K562 (cell line): ENCODE data around the gene RTL1. TPM values are rescaled to one million over a fixed set of nuclear protein-coding genes. Genes with fewer than 3 reads are reported as not detected.
A peak's percentile ranks its signal among the peaks of the same experiment; 100 is the strongest.

Experiments
- ATAC-seq: fragments of 200-7000 bp; cut with Tn5 transposase; 3 replicates; pipeline ENCODE4 v1.9.1; 2020; ENCODE audit warnings: moderate library complexity
- BruUV-seq: library from RNA; stranded (reverse); fragments of 400-500 nt; replicated peaks from 2 replicates; lab custom pipeline; 2021; lab: Mats Ljungman, UMichigan
- CTCF ChIA-PET: fragments of 300-600 bp; formaldehyde crosslinking; extraction: SDS; loops from one replicate; lab custom pipeline; 2021; ENCODE audit warnings: low intra/inter-chr PET ratio; lab: Yijun Ruan, JAX
- POLR2A ChIA-PET: fragments of 300-600, 350-650 bp; sonication (Branson Sonifier 250); formaldehyde crosslinking; extraction: SDS; loops from one replicate; lab custom pipeline; 2021; ENCODE audit warnings: antibody characterized with exemption, inconsistent platforms; lab: Yijun Ruan, JAX
- DNase-seq, 4 experiments: peaks; one replicate each; pipeline versions ENCODE4 v3.0.0 to v3.0.0-alpha.2; 2011 to 2018; ENCODE audit warnings: low spot score in 3 of 4, mixed read lengths in 3 of 4; ENCODE audit errors: extremely low read depth in 1 of 4
- FAIRE-seq: peaks from 2 replicates; lab custom pipeline; 2011; peaks lifted over from hg19 to GRCh38; lab: Jason Lieb, UNC
- H2AFZ ChIP-seq: 2 replicates; pipeline ENCODE4 v1.6.0; 2011; ENCODE audit warnings: low read depth, low read length, control low read depth, inconsistent platforms
- H3K27ac ChIP-seq: fragments of 200-600 bp; 3 replicates; pipeline ENCODE4 v1.8.0; 2011; ENCODE audit warnings: low read depth, mild to moderate bottlenecking, control low read depth, inconsistent platforms, low read length, moderate library complexity, mixed read lengths; ENCODE audit errors: extremely low read depth
- H3K27me3 ChIP-seq, 2 experiments: fragments of 300-600 bp in 1 of 2; 2 replicates in 1 of 2; 3 replicates in 1 of 2; pipeline versions ENCODE4 v1.6.0 to v1.8.0; 2011; ENCODE audit warnings: inconsistent platforms in 2 of 2, low read length in 2 of 2, mild to moderate bottlenecking in 1 of 2, mixed read lengths in 1 of 2, moderate library complexity in 1 of 2; ENCODE audit not compliant: control insufficient read depth in 2 of 2, insufficient read depth in 2 of 2
- H3K36me3 ChIP-seq: fragments of 300-600 bp; 3 replicates; pipeline ENCODE4 v1.8.0; 2011; ENCODE audit warnings: mild to moderate bottlenecking, low read length, inconsistent platforms; ENCODE audit not compliant: control insufficient read depth, insufficient read depth
- H3K4me1 ChIP-seq, 2 experiments: fragments of 200-600 bp in 1 of 2; replicated peaks in 1 of 2; 2 replicates in 1 of 2; 3 replicates in 1 of 2; pipeline versions ENCODE4 v1.5.1 to v1.8.0; 2011; ENCODE audit warnings: inconsistent platforms in 2 of 2, low read length in 2 of 2, mild to moderate bottlenecking in 1 of 2, mixed read lengths in 1 of 2, moderate library complexity in 1 of 2; ENCODE audit not compliant: control insufficient read depth in 2 of 2, insufficient read depth in 2 of 2
- H3K4me2 ChIP-seq: 2 replicates; pipeline ENCODE4 v1.6.1; 2011; ENCODE audit warnings: low read length, control low read depth, inconsistent platforms, mixed read lengths; ENCODE audit not compliant: insufficient read depth
- H3K4me3 ChIP-seq: fragments of 200-600 bp; sonication (generic), shearing (Covaris generic); 2 replicates; pipeline ENCODE4 v1.5.1; 2016; ENCODE audit warnings: control low read depth, inconsistent platforms
- H3K79me2 ChIP-seq: fragments of 200-600 bp; 3 replicates; pipeline ENCODE4 v1.8.0; 2011; ENCODE audit warnings: low read length, inconsistent platforms; ENCODE audit not compliant: control insufficient read depth, insufficient read depth
- H3K9ac ChIP-seq, 2 experiments: 2 replicates each; pipeline versions ENCODE4 v1.6.0 to v1.6.1; 2011; ENCODE audit warnings: low read depth in 2 of 2, low read length in 2 of 2, control low read depth in 1 of 2, inconsistent platforms in 1 of 2, mild to moderate bottlenecking in 1 of 2, mixed read lengths in 1 of 2; ENCODE audit not compliant: insufficient read depth in 1 of 2
- H3K9me1 ChIP-seq: one replicate; pipeline ENCODE4 v1.6.0; 2011; ENCODE audit warnings: inconsistent platforms, mild to moderate bottlenecking, low read length, moderate library complexity; ENCODE audit not compliant: control insufficient read depth, insufficient read depth
- H3K9me3 ChIP-seq: replicated peaks from 2 replicates; pipeline ENCODE4 v1.5.1; 2011; ENCODE audit warnings: low read depth, low read length, inconsistent platforms; ENCODE audit not compliant: control insufficient read depth, insufficient read depth
- H4K20me1 ChIP-seq: replicated peaks from 2 replicates; pipeline ENCODE4 v1.6.1; 2011; ENCODE audit warnings: low read length, inconsistent platforms, mixed read lengths; ENCODE audit not compliant: control insufficient read depth, insufficient read depth
- HMGN3 ChIP-seq: IDR thresholded peaks from 2 replicates; pipeline ENCODE4 v1.6.1; 2011; ENCODE audit warnings: borderline replicate concordance, low read depth, mild to moderate bottlenecking, mixed read lengths, low read length; ENCODE audit not compliant: insufficient read length; ENCODE audit errors: extremely low read depth
- REST ChIP-seq, 2 experiments: fragments of 450-650 bp; formaldehyde crosslinking in 1 of 2; IDR thresholded peaks; 2 replicates each; pipeline versions ENCODE4 v1.4.0 to v1.6.1; 2014 to 2020; ENCODE audit warnings: mild to moderate bottlenecking in 2 of 2, borderline replicate concordance in 1 of 2, low read depth in 1 of 2
- WGBS: fragments of 100-300 bp; shearing (Covaris generic); methylation state at CpG from one replicate; pipeline ENCODE4 v1.1.6; 2016; ENCODE audit warnings: low coverage, mixed read lengths; ENCODE audit not compliant: insufficient coverage; ENCODE audit errors: missing lambda C conversion rate; 5-methylcytosine and 5-hydroxymethylcytosine counted together
- in situ Hi-C: fragments of 300-500 bp; cut with MboI; formaldehyde crosslinking; loops from 4 replicates; pipeline ENCODE4 v1.15.0; 2018; ENCODE audit warnings: inconsistent platforms, mixed read lengths
- intact Hi-C: fragments of 100-400 bp; cut with micrococcal nuclease; formaldehyde crosslinking; loops from 2 replicates; pipeline ENCODE4 v1.14.2; 2022
- polyA plus RNA-seq, 8 experiments: library from polyadenylated mRNA; depleted of rRNA in 4 of 8; stranded (reverse) in 5 of 8; unstranded in 3 of 8; fragments of >200 nt; fragmentation: Nextera tagmentation in 2 of 8; fragmentation: Illumina TruSeq in 1 of 8; extraction: Ambion mirVana in 2 of 8; extraction: Trizol in 1 of 8; gene quantifications; 2 replicates each; pipeline versions ENCODE4 v1.2.1 to v1.2.3, GENCODE V29; 2011 to 2014; ENCODE audit warnings: inconsistent platforms in 1 of 8, missing spikeins in 1 of 8
- total RNA-seq, 7 experiments: library from RNA; depleted of rRNA in 6 of 7; stranded (reverse); fragments of >200 nt in 6 of 7; fragmentation: Illumina TruSeq in 2 of 7; extraction: Trizol in 2 of 7; gene quantifications; 2 replicates each; pipeline versions ENCODE4 v1.2.1 to v1.2.3, GENCODE V29; 2011 to 2021; ENCODE audit warnings: low replicate concordance in 1 of 7

RTL1 gene
- total and polyA plus RNA-seq, 9 of the 15 experiments (the other 6 are each of a cell fraction or from before 2014, with no cell fraction given) = not detected

GRCh38 chr14:100865682-100866591 is 37.6 kb downstream of the RTL1 start:
- DNase-seq = peak in 2 of 4 experiments; percentile 13 to 17
- in situ Hi-C loops (no loop called here), intact Hi-C loops (no loop called here)
- Histone ChIP-seq H3K27me3 (no peaks in the 10 kb centered on the region), H3K4me3 (no peak overlapping the region), H3K79me2 (no peaks in the 10 kb centered on the region), H3K36me3 (no peaks in the 10 kb centered on the region), H4K20me1 (no peaks in the 10 kb centered on the region), H3K27ac (peak overlapping the region; percentile 57; the same call in 1 of the 3 replicates), H3K4me1 (peaks cover 28 to 35% of the 10 kb centered on the region in 2 experiments), H3K9ac (0 out of 4 replicates have a peak overlapping the region, but pooled peaks of 1 of the 2 experiments have one; percentile 9), H3K9me1 (no peaks in the 10 kb centered on the region), H3K4me2 (no peak overlapping the region), H3K9me3 (no peaks in the 10 kb centered on the region), H2AFZ (peak overlapping the region; percentile 61; the same call in 1 of the 2 replicates)
- ATAC-seq = no peak
- no TSS peak for BruUV-seq
- CTCF ChIA-PET = no interaction called here
- no peak for FAIRE-seq
- 63% methylated on average over 15 of the region's 22 CpGs for WGBS
- no peak for TF ChIP-seq HMGN3
- TF ChIP-seq REST (IDR thresholded peaks at IDR 0.05; ENCODE audit: borderline replicate concordance) = 0 out of 2 replicates have a peak, but pooled peaks have one; percentile 8
- TF ChIP-seq REST (CRISPR knock-in tag; IDR thresholded peaks at IDR 0.05; ENCODE audit: low read depth) = no peak
- POLR2A ChIA-PET = interaction anchor here (0.6 to 1.8 kb wide), 2 partner anchors 14 to 423 kb away, joined by 3 to 4 read pairs; no protein-coding TSS in a partner anchor
